Suppressor macrophage (primary cell): ENCODE results near the gene TAS2R1.
"Not testable (repeated sequence)": the region's sequence is repeated elsewhere in the genome, so short reads cannot be mapped to it uniquely, and the experiment has no call there.

Source experiments
- DNase-seq, 4 experiments: peaks; one replicate each; pipeline ENCODE4 v3.0.0-alpha.2; 2020 to 2022

Gene TAS2R1

DNA sequence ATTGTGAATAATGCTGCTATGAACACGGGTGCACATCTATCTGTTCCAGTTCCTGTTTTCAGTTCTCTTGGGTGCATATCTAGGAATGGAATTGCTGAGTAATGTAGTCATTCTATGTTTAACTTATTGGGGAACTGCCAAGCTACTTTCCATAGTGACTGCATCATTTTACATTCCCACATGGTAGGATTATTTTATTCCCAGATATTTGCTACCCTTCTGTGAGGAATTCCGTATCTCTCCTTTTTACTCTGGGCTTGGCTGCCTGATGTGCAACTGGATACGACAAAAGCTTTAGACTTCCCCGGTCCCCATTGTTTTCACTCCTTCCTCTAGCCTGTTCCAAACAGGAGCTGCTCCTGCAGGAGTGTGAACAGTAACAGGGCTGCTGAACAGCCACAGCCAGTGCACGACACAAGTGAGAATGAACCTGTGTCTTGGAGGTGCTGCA is 7.2 kb downstream of the TAS2R1 start:
- DNase-seq, result peak in 1 of 4 experiments; percentile 8

DNA sequence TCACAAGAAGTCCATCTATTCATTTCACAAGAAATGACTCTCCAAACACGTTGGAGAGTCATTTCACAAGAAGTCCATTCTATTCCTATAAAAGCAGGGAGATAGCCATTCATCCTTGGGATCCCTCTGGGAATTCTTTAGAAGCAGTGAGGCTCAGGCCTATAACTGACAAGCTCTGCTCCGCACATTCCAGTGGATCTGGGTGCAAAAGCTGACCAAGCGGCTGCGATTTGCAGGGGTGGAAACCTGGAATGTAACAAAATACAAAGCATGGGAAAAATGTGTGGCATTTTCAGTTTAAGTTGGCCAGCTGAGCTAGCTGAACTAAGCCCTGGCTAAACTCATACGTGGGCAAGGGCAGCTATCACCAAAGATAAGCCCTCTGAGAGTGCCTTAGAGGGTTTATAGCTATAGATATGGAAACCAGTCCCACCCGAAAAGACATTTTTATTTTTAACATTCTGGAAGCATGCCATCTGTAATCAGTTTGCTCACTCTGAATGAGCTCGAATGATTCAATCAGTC is 8.7 kb downstream of the TAS2R1 start:
- no peak for DNase-seq

DNA sequence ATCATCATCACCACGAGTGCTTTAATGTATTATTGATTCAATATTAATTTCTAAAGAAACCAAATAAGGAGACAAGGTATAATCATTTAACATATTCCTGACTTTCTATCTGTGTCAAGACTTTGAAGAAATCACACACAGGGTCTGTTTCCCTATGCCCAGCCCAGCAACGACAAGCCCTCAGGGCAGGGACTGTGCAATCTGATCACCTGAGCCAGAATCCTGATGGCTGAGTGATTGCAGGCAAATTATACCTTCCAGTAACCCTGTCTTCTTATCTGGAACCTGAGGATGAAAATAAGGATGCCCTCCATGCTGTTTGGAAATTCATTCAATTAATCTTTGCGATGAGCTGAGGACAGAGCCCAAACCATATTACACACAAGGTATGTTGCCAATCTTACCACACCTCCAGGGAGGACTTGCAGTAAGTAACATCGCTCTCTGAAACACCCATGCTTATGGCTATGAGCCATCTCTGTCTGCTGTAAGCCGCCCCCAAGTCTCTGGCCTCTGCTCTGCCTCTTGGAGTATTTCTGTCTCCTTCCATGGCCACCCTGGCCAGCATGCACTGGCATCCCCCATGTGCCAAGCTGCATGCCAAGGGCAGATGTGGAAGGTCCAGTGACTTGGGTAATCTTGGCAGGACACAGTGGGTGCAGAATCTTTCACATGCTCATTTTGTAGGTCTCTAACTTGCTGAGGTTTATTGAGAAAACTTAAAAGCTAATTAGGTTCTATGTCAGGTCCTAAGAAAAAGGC is 10.6 kb downstream of the TAS2R1 start:
- DNase-seq, result no peak

DNA sequence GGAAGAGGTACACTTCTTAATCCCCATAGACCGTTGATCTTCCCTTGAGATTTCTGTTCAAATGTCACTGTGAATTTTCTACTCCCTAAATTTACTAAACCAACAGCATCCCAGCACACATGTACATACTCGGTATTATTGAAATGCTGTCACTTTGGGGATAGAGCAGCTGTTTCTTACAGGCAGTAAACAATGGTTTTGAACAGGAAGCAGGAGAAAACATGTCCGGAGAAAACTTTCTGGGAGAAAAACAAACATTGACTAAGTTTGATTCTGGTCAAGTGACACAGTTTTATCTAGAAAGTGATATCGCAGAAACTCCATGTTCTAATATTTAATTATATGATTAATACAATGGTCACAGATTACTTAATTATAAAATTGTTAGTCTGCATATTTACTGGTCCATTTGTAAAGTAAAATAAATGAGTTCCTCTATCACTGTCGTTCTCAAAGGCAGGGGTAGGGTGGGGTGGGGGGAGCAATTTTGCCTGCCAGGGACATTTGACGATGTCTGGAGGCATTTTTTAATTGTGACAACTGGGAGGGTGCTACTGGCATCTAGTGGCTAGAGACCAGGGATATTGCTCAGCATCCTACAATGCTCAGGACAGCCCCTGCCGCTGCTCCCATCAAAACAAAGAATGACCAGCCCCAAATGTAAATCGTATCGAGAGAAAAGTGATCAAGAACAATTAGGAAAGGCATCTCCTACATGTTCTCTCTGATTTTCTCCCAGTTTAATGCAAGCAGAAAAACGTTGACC is 12.2 kb downstream of the TAS2R1 start:
- no peak for DNase-seq

DNA sequence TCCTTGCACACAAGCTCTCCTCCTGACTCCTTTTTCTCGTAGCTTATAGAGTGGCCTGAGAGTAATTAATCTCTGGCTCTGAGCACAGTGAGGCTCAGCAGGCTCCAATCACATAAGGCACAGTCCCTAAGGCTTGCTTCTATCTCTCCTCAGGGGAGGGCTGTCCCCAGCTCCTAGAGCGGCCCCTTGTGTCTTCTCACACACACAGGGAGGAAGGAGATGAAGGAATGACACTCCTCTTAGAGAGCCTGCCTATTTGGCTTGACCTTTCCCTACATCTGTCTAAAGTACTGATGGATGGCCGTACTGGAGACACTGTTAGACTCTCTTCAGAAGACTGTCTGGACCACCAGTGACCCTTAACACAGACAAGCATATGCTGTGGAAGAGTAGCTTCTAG is 12.9 kb downstream of the TAS2R1 start:
- DNase-seq, result no peak

DNA sequence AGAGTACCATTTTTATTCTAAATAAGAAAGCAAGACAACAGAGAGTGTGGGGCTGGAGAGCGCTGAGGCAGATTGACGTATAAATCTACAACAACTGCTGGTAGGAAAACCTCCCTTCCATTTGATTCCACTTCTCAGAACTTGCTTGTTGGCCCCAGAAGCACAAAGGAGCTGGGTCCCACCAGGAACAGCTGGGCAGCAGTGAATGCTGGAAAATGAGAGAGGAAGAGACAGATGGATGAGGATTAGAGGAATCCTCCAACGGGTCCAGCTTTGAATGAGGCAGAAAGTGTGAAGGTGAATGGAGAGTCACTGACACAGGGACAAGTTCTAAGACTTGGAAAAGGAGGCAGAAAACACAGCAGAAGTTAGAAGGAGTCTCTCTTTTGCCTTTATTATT is 14.8 kb downstream of the TAS2R1 start:
- DNase-seq, result no peak

DNA sequence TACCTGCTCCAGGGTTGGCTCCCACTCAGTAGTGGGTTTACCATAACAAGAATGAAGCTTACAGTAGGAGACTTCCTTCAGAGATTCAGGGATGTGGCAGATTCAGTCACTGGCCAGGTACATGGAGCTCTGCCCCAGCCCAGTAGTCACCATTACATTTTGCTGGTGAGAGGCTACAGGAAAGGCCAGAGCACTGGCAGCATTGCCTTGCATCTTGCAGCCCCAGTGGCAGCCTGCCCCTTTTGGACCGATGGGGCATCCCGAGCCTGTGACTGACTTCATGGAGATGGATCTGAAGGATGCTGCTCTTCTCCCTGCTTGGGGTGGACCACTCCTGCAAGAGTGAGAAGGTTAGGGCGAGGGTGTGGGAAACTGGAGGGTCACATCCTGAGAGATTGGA is 16.8 kb downstream of the TAS2R1 start:
- no peak for DNase-seq

DNA sequence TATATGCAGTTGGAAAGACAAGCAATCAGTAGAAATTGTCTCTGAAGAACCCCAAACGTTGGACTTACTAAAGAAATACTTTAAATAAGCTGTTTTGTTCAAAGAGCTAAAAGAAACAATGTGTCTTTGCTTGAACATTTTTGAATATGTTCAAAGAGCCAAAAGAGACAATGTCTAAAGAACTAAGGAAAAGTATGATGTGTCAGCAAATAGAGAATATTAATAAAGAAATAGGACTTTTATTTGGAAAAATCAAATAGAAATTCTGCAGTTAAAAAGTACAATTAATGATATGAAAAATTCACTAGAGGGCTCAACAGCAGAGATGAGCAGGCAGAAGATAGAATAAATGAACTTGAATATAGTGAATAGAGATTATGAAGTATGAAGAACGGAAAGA is 19.2 kb downstream of the TAS2R1 start:
- no peak for DNase-seq

DNA sequence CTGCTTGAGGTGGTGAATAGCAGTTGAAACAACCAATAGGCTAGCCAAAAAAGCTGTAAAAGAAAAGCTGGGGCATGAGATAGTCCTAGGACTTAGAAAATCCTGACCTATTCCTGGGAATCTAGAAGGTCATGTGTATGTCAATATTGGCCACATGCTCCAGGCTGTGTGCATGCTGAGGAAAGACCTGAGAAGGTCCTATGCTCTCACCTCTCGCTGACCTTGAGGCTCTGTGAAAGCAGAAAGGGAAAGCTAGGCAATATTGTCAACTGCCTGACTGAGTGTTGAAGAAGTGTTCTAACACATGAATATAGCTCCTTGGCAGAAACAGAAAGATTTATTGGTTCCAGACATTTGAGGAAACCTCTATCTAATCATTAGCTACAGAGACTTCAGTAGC is 19.8 kb downstream of the TAS2R1 start:
- DNase-seq, result no peak

DNA sequence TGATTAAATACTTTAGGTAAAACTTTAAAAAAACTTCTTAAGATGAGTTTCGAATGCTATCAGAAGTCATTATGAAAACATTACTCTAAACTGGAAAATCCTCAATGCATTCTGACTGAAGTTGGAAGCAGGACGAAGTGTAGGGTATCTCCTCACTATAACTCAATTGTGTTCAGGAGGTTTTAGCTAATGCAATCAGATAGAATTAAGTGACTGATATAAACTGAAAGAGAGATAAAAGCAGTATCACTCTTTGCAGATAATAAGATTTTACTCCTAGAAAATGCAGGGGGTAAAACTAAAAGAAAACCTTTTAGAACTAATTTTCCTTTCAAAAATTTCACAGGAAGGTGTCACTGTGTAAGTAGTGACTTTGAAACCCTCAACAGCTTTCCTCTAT is 22.1 kb downstream of the TAS2R1 start:
- DNase-seq, result no peak

DNA sequence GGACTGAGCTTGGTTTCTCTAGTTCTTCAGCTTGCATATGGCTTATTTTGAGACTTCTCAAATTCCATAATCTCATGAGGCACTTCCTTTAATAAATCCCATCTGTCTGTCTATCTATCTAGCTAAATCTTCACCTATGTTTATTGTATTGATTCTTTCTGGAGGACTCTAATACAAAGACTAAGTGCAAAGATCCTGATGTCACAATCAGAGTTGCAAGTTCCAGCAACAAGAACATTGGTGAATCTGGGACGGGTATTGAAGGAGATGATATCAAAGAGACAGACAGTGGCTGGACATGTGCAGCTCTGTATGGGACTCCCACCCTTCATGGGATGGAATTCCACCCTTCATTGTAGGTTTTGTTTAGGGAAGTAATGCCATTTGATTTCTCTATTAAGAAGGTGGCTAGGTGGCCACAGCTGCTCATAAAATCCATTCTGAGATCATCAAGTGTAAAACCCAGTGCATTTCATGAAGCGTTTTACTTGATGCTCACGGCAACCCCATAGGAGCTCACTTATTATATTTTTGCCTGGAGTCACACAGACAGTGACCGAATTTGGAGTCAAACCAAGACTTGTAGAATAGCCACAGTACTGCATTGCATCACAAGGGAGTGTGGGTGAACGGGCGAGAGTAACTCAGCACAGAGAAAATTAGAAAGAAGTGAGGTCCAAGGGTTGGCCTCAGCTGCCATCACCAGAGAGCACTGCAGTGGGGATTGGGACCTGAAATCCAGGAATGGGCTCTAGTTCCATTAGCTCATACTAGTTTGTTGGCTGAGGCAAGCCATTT is 24.9 kb downstream of the TAS2R1 start:
- no peak for DNase-seq

DNA sequence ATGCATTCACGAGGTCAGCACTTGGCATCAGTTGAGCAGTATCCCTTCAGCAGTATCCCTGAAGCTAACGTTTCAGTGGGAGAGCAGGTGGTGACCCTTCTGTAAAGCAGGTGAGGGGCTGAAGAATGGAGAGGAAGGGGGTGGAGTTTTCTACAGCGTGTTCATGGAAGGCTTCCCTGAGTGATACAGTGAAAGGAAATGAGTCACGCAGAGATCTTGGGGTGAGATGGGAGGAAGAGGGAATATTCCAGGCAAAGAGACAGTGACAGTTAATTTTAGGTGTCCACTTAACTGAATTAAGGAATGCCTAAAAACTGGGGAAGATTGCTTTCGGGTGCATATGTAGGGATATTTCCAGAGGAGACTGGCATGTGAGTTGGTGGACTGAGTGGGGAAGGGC is 25.7 kb downstream of the TAS2R1 start:
- DNase-seq, result no peak

DNA sequence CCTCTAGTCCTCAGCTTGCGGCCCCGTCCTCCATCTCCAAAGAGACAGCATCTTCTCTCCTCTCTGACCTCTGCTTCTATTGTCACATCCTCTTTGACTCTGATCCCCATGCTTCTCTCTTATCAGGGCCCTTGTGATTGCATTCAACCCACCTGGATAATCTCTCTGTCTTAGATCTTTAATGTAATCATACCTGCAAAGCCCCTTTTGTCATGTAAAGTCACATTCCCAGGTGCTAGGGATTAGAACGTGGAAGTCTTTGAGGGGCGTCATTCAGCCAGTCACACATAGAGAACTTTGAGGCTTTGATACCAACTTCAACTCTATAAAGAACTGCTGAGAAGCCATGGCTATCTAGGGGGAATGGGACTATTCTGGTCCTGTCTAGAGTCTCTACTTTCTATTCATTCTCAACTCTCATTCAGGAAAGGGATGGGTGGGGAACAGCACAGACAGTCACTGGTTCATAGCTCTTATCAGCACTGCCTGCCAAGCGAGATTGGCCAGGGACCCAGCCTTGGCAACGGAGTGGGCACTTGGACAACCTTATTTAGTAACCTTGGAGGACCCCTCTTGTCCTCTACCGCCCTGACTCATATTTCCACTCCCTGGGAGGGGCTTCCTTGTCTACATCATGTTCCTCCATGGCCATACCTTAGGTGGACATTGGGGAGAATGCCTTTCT is 29.0 kb downstream of the TAS2R1 start:
- DNase-seq, result no peak

DNA sequence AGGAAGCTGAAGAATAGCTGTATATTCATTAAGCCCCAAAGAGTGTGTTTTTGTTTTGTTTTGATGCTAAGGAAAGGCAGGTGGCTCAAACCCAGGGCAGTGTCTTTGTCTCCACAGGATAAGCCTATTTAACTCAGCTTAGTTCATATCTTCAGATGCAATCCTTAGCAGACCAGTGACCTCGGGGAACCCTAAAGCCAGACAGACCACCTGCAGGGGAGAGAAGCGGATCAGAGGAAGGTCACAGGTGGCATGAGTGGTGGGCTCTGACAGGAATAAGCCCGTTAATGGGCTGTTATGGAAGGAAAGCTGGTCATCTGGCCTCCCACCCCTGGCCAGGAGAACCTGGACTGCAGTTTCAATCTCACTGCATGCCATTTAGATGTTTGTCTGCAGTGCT is 30.8 kb downstream of the TAS2R1 start:
- DNase-seq, result no peak

DNA sequence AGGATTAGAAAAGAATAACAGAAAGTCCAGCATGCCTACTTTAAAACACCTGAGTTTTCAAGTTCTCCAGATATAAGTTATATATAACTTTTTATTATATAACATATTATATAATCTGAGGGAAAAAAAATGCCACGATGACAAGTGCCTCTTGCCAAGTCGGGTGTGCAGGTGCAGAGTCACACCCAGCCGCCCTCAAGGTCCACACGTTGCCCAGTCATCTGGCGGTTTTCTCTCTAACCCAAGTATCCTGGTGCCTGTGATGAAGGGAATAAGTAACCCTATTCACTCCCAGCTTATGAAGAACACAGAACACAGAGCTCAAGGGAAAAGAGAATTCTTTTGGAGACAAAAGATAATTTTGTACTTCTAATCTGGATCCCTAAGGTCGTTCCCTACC is 31.8 kb downstream of the TAS2R1 start:
- not testable (repeated sequence) for DNase-seq

DNA sequence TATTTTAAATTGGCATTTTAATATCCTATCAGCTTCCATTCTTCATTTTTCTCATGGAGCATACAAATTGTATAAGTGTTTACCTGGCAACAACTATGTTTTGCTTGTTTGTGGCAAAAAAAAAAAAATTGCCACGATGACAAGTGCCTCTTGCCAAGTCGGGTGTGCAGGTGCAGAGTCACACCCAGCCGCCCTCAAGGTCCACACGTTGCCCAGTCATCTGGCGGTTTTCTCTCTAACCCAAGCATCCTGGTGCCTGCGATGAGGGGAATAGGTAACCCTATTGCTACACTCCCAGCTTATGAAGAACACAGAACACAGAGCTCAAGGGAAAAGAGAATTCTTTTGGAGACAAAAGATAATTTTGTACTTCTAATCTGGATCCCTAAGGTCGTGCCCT is 32.8 kb downstream of the TAS2R1 start:
- DNase-seq, result not testable (repeated sequence)

DNA sequence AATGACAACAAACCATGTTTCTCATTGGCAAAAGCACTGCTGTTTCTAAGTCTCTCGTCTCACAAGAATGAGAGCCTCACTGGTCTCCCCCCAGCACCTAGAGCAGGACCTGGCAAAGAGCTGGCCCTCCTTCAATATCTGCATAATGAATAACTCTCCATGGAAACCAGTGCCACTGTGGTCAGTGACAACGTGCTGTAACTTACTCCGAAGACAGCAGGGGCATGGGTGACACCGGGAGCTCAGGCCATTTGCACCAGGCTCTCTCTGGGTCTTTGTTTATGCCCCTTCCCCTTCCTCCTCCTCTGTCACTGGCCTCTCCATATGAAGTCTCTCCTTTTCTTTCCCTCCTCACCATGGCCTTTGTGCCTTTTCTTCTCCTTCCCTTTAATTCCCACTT is 33.3 kb downstream of the TAS2R1 start:
- DNase-seq, result no peak

DNA sequence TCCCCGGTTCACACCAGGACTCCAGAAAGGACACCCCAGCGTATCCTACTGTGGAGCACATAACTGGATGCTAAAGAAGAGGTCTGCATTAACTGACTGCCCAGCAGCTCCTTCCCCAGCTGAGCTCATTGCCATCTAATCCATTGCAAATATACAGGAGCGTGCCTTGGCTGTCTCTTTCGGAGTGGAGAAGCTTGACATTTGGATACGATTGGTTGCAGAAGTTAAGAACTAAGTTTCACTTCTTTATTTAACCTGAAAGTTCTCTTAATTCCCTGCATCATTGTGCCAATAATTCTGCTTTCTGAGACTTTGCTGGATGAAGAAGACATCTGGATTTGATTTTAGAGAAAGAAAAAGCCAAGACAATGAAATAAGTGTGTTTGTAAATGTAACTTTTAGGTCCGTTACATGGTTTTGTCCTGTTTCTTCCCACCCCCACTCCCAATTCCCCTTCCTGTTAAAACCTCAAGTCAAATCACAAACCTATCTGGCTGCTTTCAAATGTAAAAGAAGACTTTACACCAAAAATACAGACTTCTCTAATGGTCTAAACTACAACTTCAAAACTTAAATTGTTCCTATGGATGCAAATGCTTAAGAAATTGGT is 33.9 kb downstream of the TAS2R1 start:
- peak in 1 of 4 experiments; percentile 1 for DNase-seq

DNA sequence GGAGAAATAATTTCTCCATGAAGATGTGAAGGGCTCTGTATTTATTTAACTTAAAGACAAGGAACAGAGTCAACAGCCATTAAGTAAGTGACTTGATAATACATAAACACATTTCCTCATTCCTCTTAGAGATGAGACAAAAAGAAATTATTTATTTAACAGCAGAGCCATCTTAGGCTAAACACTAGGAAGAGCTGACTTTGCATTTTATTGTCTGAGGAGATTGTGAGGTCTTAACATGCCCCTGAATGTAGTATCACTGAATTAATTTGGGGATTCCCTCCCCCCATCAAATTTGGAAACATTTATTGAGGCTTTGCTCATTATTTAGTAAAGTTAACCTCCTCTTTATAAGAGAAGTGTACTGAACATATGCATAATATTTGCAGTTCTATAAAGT is 35.2 kb downstream of the TAS2R1 start:
- DNase-seq, result no peak

DNA sequence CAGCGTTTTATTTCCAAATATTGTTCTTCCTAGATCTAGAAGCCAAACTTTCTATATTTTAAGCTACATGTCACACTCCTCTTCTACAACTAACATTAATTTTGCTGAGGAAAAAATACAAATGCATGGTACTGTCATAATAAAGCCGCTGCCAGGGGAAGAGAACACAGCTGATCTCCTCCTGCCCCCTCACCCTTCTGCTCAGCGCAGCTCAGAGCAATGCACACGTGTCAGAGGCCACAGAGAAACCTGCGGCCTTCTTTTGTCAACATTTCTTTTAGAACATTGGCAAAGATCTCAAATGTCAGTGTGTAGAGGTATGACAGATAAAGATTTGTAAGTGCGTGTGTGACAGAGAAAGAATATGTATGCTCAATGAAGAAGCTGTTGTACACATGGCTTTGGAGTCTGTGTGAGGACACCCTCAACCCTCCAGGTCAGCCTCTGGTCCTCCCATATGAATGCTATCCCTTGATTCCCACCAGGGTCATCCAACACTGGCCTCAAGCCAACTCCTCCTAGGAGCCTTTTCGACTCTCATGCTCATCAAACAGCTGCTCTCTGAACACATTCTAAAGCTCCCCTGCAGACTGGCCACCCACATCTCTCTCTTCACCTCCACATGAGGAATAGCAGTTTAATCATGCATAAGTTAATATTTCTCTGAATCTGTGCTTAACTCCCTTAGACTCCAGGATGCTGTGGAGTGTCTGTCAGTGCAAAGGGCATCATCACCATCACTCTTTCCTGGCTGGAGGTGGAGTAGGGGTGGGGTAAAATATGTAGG is 40.9 kb downstream of the TAS2R1 start:
- DNase-seq, result no peak

DNA sequence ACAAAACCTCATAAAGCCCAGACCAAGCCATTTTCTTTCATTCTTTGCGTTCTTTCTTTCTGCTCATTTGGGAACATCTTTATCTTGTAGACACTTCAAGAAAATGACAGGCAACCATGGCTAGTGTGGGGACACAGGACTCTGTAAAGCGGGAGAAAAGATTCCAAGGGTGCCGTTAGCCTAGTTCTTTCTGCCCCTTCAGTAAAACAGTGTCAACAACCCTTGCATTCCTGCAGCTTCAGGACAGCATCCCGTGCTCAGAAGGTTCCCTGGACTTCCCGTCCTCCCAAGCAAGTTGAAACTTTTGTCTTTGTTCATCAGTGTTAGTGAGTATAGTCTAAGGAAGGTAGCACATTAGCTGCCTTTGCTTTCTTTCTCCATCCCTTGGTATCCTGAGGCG is 41.9 kb downstream of the TAS2R1 start:
- DNase-seq, result no peak
